OCI-LY3 (cell line): ENCODE data around the gene HEATR5B.

Source experiments
- EZH2phosphoT487 ChIP-seq: fragments of 200-600 bp; shearing (Covaris generic); IDR thresholded peaks from 2 replicates; pipeline ENCODE4 v1.6.1; 2018; ENCODE audit warnings: antibody characterized with exemption, mixed run types, low read depth
- TF ChIP-seq, protein P1 (sequence below): fragments of 200-600, 300-600 bp; sonication (generic); IDR thresholded peaks from 2 replicates; pipeline ENCODE4 v1.5.1; 2014; ENCODE audit warnings: antibody characterized with exemption, low read length, low read depth

DNA sequence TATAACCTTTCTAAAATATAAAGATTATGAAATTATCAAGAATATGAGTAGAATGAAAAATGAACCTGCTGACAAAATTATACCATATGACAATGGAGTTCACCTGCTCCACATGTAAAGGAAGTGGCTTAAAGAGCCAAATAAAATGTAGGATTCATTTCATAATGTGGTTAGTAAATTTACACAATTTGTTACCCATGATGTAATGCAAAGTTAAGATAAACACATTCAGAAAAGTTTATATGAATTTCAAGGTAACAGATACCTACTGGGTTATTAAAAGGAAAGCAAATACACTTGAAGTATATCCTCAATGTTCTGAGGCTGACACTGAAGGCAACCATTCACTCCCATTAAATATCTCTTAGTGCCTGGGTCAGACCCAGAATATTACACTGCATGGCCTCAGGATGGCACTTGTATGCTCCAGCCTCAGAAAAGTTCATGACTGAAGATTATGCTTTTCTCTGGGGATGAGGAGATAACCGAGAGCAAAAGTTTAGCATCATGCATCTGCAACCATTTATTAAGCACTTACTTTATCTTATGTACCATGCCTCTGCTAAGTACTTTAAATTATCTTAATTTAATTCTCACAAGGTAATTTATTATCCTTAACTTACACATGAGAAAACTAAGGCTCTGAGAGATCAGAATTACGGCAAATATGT lies 124.0 kb downstream of the HEATR5B start:
- TF ChIP-seq, protein P1, sequence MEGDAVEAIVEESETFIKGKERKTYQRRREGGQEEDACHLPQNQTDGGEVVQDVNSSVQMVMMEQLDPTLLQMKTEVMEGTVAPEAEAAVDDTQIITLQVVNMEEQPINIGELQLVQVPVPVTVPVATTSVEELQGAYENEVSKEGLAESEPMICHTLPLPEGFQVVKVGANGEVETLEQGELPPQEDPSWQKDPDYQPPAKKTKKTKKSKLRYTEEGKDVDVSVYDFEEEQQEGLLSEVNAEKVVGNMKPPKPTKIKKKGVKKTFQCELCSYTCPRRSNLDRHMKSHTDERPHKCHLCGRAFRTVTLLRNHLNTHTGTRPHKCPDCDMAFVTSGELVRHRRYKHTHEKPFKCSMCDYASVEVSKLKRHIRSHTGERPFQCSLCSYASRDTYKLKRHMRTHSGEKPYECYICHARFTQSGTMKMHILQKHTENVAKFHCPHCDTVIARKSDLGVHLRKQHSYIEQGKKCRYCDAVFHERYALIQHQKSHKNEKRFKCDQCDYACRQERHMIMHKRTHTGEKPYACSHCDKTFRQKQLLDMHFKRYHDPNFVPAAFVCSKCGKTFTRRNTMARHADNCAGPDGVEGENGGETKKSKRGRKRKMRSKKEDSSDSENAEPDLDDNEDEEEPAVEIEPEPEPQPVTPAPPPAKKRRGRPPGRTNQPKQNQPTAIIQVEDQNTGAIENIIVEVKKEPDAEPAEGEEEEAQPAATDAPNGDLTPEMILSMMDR = no peak
- TF ChIP-seq EZH2phosphoT487 = no peak
